Measurements from ENCODE around the gene KCNIP1.

KCNIP1 gene

DNA sequence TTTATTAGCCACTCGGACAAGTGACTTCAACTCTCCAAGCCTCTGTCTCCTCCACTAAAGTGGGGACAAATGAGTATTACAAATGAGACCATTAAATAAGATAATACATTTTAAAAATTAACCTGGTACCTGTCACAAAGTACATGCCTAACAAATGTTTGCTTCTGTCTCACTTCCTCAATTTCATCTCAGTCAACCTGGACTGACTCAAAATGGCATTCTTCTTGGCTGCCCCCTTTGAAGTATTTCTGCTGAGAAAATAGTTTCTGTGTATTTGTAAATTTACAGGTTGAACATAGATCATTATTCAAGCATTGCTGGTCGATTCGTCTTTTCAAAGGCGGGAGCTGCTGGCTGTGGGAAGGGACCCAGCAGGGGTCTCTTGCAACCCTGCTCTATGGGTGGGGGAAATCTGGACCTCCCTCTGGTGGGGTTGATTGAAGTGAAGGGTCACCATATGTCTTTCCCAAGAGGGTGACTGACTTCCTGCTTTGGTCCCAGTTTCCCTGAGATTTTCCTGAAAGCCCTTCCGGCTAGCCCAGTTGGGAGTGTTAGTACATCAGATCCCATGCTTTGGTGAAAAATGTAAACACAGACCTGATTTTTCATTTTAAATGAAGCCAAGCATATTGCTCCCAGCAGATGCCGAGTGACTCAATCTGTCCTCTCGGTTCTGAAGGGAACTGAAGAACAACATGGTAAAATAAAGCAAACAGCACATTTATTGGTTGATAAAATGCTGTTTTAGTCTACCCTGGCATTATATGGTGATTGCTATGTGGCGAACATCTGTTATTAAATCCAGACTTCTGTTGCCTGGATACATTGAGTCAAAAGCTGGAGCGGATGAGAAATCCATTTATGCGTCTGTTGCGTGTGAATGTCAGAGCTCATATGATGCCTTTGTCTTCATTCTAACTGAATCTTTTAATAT, 73.0 kb downstream of the KCNIP1 start:
- Mint-ChIP-seq H3K36me3 (ENCODE audit: insufficient read depth) (no peaks in the 10 kb centered on the region), H3K27ac (no peak overlapping the region), H3K4me1 (ENCODE audit: low read depth in 2 of 2) (no peaks in the 10 kb centered on the region), H3K4me3 (no peak overlapping the region), H3K27me3 (peaks cover 34 to 44% of the 10 kb centered on the region in 2 donors), H3K9me3 (peaks cover 0 to 3% of the 10 kb centered on the region in 2 donors)
- ATAC-seq (replicated peaks) (no peak), DNase-seq (no peak)

DNA sequence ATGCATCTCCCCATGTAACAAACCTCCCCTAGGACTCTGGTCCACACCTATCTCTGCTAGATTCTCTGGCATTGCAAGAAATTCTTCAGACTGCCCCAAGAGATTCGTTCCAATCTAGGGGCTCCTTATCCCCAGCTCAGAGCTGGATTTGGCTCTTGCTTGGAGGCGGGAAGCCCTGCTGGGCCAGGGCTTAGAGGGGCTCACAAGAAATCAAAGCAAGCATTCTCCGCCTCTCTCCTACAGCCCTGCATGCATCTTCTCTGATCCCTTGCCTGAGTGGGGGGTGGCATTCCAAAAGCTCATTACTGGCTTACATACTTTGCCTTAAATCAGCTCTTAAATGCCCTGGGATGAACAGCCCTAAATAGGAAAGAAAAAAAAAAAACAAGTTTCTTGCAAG, 75.8 kb downstream of the KCNIP1 start:
- H3K9me3 Mint-ChIP-seq = peaks cover 3 to 5% of the 10 kb centered on the region in 2 donors
- DNase-seq = no peak
- H3K4me3 Mint-ChIP-seq = no peak overlapping the region
- no peaks in the 10 kb centered on the region for H3K4me1 Mint-ChIP-seq (ENCODE audit: low read depth in 2 of 2)
- no peak for ATAC-seq (replicated peaks)
- H3K27me3 Mint-ChIP-seq = peaks cover 27 to 58% of the 10 kb centered on the region in 2 donors
- no peaks in the 10 kb centered on the region for H3K36me3 Mint-ChIP-seq (ENCODE audit: insufficient read depth)
- H3K27ac Mint-ChIP-seq = no peak overlapping the region

DNA sequence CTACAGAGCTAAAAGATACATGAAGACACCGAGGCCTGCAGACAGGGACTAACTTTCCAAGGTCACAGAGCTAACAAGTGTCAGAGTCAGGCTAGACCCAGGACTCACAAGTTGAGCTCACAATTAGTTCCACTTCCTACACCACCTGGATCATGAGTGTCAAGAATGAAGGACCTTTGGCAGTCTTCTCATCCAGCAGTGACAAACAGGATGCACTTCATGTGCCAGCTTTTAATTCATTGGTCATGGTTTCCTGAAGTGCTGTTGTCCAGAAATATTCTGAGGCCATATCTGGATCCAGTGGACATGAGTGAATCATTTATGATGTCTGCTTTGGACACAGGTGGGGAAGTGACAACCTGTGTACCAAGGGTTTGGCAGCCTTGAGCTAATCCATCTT, 77.4 kb downstream of the KCNIP1 start:
- H3K4me1 Mint-ChIP-seq (ENCODE audit: low read depth in 2 of 2) = no peaks in the 10 kb centered on the region
- no peak for ATAC-seq (replicated peaks)
- no peak for DNase-seq
- no peak overlapping the region for H3K4me3 Mint-ChIP-seq
- no peak overlapping the region for H3K27ac Mint-ChIP-seq
- H3K9me3 Mint-ChIP-seq = peaks cover 3 to 5% of the 10 kb centered on the region in 2 donors
- H3K27me3 Mint-ChIP-seq = peaks cover 23 to 53% of the 10 kb centered on the region in 2 donors
- H3K36me3 Mint-ChIP-seq (ENCODE audit: insufficient read depth) = no peaks in the 10 kb centered on the region

DNA sequence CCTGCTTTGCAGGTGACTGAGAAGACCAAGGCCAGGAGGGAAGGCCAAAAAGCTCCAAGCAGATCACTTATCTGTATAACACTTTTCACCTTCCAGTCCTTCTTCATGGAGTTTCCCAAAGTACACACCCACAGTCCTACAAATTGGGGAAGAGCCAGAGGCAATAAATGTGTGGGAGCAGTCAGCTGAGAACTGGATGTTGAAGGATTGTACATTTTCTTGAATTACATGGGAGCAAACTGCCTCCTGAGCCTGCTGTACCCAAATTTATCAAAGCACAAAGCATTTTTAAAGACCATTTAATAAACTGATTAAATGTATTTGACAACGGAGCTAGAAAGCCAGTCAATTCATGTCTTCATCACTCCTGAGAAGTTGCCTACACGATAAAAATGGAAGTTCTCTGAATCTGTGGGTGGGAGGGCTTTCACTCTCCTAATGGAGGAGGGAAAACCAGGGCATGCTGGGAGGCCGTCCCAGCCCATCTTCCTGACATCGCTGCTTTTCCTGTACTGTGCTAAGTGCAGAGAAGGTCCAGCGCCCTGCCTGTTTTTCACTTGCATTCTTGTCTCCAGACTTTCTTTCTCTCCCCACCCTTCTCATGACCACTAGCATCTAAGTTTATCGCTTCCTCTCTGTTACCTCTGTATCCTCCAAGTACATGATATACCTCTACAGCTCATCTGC, 79.0 kb downstream of the KCNIP1 start:
- peaks cover 3 to 5% of the 10 kb centered on the region in 2 donors for H3K9me3 Mint-ChIP-seq
- H3K27me3 Mint-ChIP-seq = peaks cover 34 to 51% of the 10 kb centered on the region in 2 donors
- no peak for DNase-seq
- no peak overlapping the region for H3K27ac Mint-ChIP-seq
- H3K4me1 Mint-ChIP-seq (ENCODE audit: low read depth in 2 of 2) = no peaks in the 10 kb centered on the region
- no peak for ATAC-seq (replicated peaks)
- H3K4me3 Mint-ChIP-seq = no peak overlapping the region
- no peaks in the 10 kb centered on the region for H3K36me3 Mint-ChIP-seq (ENCODE audit: insufficient read depth)

DNA sequence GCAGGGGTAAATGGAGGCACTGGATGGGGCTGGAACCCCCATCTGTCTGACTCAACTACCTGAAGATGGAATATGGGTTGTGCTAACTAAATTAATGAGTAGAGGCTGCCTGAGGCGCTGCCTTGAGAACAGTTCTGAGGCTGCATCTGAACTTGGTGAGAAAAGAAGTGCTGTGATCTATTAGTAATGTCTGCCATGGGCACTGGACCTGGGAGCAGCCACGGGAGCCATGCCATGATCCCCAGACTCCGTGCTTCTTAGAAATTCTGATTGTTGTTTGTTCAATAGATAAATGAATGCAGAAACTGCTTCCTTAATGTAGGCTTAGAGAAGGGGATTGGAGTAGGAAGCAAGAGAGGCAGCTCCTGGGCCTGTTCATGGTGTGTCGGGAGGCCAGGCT, 80.2 kb downstream of the KCNIP1 start:
- no peak overlapping the region for H3K27ac Mint-ChIP-seq
- no peaks in the 10 kb centered on the region for H3K4me1 Mint-ChIP-seq (ENCODE audit: low read depth in 2 of 2)
- DNase-seq = no peak
- no peak overlapping the region for H3K4me3 Mint-ChIP-seq
- H3K36me3 Mint-ChIP-seq (ENCODE audit: insufficient read depth) = no peaks in the 10 kb centered on the region
- ATAC-seq (replicated peaks) = no peak
- H3K9me3 Mint-ChIP-seq = peaks cover 0 to 5% of the 10 kb centered on the region in 2 donors
- peaks cover 24 to 44% of the 10 kb centered on the region in 2 donors for H3K27me3 Mint-ChIP-seq

DNA sequence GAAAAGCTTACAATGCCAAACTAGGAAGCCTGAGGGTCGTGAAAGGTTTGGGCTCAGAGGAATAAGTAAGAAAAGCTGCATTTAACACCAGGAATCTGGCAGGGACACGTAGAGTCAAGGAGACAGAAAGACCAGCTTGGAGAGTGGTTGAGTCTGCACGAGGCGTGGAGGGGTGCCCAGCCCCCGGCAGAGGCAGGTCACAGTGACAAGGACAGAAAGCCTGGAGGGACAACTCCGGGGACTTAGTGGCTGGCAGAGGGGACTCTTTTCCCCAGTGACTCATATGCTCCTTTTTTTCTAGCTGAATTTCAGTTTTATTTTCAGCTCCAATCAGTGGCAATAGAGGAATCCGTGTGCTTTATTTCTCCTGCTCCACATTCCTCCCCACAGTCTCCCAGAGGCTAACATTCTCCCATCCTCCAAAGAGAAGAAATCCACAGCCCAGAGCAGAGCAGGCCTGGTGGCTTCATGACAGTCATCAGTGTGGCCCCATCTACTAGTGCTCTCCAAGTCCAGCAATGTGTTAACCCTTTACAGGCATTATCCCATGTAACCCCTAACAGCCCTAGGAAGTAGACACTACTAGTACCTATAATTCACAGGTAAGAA, 80.7 kb downstream of the KCNIP1 start:
- Mint-ChIP-seq H3K36me3 (ENCODE audit: insufficient read depth) (no peaks in the 10 kb centered on the region), H3K4me3 (no peak overlapping the region), H3K27me3 (peaks cover 27 to 50% of the 10 kb centered on the region in 2 donors), H3K9me3 (peaks cover 3 to 10% of the 10 kb centered on the region in 2 donors), H3K4me1 (ENCODE audit: low read depth in 2 of 2) (no peaks in the 10 kb centered on the region), H3K27ac (no peak overlapping the region)
- ATAC-seq (replicated peaks) (no peak), DNase-seq (no peak)

DNA sequence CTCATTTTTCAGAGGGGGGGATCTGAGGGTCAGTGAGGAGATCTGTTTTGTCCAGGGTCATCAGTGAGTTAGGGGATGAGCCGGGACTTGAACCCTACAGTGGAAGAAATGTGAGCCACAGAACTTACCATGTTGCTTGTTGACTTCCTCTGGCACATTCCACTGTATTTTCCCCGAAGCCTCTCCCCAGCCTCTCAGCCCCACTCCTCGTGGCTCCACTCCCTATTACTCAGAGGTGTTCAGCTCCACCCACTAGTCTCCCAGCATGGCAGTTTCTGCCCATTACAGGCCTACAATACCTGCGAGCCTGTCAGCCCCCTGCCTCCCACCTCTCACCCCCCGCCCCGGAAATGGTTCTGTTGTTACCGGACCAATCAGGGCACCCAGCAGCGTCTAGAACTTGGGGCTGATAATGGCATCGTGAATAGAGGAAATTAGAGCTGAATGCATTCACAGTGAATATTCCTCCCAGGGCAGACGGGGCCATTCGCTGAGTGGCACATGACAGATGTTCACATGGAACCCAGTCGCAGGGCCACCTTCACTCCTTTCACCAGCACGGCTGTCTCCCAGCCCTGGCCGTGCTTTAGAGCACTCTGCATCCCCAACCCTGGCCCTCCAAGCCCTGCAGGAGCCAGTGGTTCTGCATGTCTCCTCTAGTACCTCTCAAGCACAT, 81.6 kb downstream of the KCNIP1 start:
- Mint-ChIP-seq H3K36me3 (ENCODE audit: insufficient read depth) (no peaks in the 10 kb centered on the region), H3K27ac (no peak overlapping the region), H3K9me3 (peaks cover 3 to 12% of the 10 kb centered on the region in 2 donors), H3K4me3 (no peak overlapping the region), H3K27me3 (peaks cover 31 to 58% of the 10 kb centered on the region in 2 donors), H3K4me1 (ENCODE audit: low read depth in 2 of 2) (no peaks in the 10 kb centered on the region)
- no peak for ATAC-seq (replicated peaks)
- no peak for DNase-seq

DNA sequence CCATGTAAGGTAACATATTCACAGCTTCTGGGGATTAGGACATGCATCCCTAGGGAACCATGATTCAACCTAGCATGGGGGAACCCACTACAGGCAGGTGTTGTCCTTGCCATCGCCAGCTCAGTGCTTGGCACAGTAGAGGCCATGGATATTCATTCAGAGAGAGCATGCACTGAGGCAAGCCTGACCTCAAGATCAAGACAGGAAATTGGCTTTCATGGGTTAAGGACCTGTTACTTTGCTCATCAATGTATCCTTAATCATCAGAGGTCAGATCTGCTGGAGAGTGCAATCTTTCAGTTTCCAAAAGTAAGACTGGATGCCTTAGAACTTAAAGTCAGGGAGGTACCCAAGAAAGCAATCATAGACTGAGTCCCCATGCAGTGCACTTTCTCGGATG, 84.0 kb downstream of the KCNIP1 start:
- Mint-ChIP-seq H3K4me3 (no peak overlapping the region), H3K27me3 (peaks cover 39 to 55% of the 10 kb centered on the region in 2 donors), H3K27ac (no peak overlapping the region), H3K4me1 (ENCODE audit: low read depth in 2 of 2) (no peaks in the 10 kb centered on the region), H3K9me3 (peaks cover 3 to 12% of the 10 kb centered on the region in 2 donors), H3K36me3 (ENCODE audit: insufficient read depth) (no peaks in the 10 kb centered on the region)
- ATAC-seq (replicated peaks) (no peak), DNase-seq (no peak)

DNA sequence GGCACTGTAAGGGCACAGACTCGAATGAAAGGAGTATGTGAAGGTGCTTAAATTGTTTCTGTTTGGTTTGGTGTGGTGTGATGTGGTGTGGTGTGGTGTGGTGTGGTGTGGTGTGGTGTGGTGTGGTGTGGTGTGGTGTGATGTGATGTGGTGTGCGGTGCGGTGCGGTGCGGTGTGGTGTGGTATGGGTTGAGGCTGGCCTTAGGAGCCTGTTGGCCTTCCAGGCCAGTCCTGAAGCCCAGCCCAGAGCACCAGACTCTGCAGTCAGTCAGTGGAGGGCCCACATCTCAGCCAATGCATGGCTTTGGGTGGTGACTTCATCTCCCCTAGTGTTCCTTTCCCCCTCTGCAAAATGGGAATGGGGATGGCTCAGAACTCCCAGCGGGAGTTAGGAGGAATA, 85.8 kb downstream of the KCNIP1 start:
- Mint-ChIP-seq H3K27me3 (peaks cover 40 to 55% of the 10 kb centered on the region in 2 donors), H3K4me1 (ENCODE audit: low read depth in 2 of 2) (no peaks in the 10 kb centered on the region), H3K9me3 (peaks cover 3 to 7% of the 10 kb centered on the region in 2 donors), H3K27ac (no peak overlapping the region), H3K36me3 (ENCODE audit: insufficient read depth) (no peaks in the 10 kb centered on the region), H3K4me3 (no peak overlapping the region)
- no peak for ATAC-seq (replicated peaks)
- DNase-seq = no peak

DNA sequence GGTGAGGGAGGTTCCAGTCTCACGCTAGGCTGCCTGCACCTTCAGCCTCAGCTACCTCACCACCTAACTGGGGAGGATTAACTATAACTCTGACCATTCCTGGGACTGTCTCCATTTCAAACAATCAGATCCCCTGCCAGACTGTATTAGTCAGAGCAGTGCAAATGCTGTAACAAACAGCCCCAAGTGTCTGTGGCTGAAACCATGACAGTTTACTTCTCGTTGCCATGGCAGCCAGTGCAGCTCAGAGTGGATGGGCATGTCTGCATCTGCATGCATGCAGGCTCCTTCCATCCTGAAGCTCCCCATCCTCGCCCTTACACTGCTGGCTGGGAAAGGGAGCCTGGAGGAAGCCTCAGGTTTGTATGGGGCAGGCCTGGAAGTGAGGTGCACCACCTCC, 86.7 kb downstream of the KCNIP1 start:
- Mint-ChIP-seq H3K27ac (no peak overlapping the region), H3K4me1 (ENCODE audit: low read depth in 2 of 2) (no peaks in the 10 kb centered on the region), H3K27me3 (peaks cover 40 to 58% of the 10 kb centered on the region in 2 donors), H3K9me3 (peaks cover 3 to 7% of the 10 kb centered on the region in 2 donors), H3K36me3 (ENCODE audit: insufficient read depth) (no peaks in the 10 kb centered on the region), H3K4me3 (no peak overlapping the region)
- DNase-seq (no peak), ATAC-seq (replicated peaks) (no peak)

DNA sequence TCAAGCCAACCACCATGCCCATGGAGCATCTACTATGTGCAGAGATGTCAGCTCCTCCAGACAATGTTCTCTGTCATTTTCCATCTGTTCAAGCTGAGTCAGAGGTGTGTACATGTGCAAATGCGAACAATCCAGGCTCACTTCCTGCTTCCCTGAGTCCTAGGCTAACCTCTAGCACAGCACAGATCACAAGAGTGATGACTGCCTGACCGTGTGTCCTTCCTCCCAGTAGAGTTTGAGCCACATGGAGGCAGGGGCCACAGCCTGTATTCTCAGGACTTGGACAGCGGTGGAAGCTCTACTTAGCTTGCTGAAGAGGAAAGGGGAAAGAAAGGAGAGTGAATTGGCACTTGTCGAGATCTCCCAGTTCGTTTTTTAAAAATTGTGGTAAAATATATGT, 87.2 kb downstream of the KCNIP1 start:
- Mint-ChIP-seq H3K4me3 (no peak overlapping the region), H3K4me1 (ENCODE audit: low read depth in 2 of 2) (no peaks in the 10 kb centered on the region), H3K9me3 (peaks cover 3 to 7% of the 10 kb centered on the region in 2 donors), H3K27me3 (peaks cover 40 to 61% of the 10 kb centered on the region in 2 donors), H3K27ac (no peak overlapping the region), H3K36me3 (ENCODE audit: insufficient read depth) (no peaks in the 10 kb centered on the region)
- ATAC-seq (replicated peaks) (no peak), DNase-seq (no peak)

DNA sequence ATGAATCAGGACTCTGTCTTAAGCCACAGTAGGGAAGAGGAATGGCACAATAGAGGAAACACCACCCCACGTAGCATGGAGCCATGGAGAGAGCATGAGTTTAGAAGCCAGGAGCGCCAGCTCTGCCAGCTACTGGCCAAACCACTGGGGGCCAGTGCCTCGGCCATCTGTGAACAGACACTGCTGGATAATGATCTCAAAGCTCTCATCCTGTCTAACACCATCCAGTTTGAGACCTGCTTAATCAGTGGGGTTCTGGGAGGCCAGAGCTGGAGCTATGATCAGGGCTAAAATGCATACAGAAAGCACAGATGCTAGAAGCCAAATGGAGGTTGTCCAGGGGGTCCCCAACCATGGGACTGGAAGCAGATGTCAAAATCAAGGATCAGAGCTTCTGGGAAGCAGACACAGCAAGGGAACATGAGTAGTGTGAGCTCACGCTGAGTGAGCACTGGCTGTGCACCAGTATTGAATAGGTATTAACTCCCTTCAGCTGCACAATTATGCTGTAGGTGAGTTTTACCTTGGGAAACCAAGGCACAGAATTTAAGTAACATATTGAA, 92.7 kb downstream of the KCNIP1 start:
- Mint-ChIP-seq H3K4me3 (no peak overlapping the region), H3K27ac (no peak overlapping the region), H3K27me3 (peaks cover 45 to 87% of the 10 kb centered on the region in 2 donors), H3K4me1 (ENCODE audit: low read depth in 2 of 2) (no peaks in the 10 kb centered on the region), H3K9me3 (no peaks in the 10 kb centered on the region), H3K36me3 (ENCODE audit: insufficient read depth) (no peaks in the 10 kb centered on the region)
- ATAC-seq (replicated peaks) (no peak), DNase-seq (no peak)
